ENCODE results near the gene DUSP9.

Gene DUSP9

DNA sequence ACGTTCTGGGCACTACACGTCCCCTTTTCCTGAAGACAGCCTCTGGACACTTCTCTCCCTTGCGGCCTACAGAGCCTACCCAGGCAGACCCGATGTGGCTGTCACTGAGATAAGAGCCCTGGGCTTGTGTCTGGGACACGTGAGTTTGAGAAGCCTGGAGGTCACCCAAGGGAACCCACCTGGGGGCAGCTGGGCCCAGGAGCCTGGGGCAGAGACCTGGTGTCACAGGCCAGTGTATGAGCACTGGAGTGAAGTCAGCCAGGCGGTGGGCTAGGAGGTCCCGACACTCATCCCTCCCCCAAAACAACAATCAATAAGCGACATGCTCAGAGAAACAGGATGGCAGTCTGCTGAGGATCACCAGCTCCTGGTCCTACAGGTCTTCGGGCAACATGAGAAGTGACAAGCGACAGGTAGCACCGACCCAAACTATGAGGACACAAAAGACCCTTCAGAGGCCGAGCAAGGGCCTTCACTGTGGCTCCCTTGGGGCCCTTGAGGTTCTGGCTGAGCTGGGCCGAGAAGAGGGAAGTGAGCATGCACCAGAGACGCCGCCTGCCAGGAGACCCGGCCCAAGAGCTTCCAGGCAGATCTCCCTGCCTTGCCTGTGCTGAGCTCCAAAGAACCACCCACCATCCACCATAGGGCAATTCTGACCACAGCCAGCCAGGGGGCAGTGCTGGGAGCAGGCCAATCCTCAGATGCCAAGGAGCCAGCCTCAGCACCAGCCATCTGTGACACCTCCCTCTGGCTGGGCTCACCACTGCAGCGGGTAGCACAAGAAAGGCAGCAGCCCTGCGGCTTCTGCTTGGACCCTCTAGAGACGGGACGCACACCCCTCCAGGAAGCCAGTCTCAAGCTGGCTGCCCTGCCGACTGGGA is 11.0 kb upstream of the DUSP9 start:
- DNase-seq (ENCODE audit: low read depth in 3 of 3, low spot score in 1 of 3) = no peak

DNA sequence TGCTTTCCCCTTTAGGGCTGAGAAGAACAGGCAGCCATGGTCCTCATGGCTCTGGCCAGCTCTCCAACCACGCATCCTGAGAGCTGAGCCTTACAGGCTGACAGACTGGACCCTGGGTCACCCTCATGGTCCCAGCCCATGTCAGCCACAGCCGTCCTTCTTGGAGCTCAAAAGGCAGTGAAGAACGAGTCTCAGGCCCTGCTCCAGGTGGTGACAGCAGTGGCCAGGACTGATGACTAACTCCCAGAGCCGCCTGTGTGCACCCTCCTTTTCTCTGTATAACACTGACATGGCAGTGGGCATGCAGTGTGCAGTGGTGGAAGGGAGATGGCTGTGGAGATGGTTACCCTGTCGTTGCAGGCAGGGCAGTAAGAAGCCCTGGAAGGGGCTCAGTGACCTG is 10.3 kb upstream of the DUSP9 start:
- DNase-seq (ENCODE audit: low read depth in 3 of 3, low spot score in 1 of 3) = no peak

DNA sequence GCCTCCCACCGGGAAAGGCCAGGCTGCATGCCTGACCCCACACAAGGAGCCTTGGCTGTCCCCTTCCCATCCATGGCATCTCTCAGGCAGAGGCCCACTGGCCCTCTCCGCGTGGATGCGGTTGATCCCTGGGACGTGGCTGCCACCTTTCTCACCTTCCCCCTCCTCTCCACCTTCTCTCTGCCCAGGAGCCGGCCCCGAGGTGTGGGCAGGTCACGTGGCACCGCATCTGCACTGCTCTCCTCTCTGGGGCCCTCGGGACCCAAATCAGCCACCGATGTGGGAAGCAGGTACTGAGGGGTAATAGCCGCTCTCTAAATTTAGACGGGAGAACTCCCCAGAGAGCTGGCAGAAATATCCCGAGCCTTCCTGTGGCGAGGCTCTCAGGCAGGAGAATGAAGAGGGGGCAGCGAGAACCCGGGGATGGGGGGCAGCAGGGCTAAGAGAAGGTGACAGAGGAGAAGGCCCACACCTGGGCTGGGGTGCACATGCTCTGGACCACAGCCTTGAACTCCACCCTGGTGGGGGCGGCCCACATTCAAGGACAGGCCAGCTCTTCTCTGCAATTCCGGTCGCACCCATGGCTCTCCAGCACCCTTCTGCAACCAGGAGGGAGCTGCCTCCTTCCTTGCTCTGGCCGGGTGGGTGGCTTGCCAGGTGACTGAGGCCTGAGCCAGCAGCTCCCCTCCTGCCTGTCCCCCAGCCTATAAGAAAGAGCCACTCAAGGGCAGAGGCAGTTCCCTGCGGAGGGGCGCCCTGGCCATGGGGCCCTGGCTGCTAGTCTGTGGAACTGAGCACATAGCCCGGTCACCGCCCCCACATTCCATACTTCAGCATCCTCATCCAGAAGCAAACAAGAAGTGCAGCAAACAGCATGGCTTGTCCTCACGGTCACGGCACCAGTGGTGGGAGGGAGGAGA is 9.6 kb upstream of the DUSP9 start:
- no peak for DNase-seq (ENCODE audit: low read depth in 3 of 3, low spot score in 1 of 3)

DNA sequence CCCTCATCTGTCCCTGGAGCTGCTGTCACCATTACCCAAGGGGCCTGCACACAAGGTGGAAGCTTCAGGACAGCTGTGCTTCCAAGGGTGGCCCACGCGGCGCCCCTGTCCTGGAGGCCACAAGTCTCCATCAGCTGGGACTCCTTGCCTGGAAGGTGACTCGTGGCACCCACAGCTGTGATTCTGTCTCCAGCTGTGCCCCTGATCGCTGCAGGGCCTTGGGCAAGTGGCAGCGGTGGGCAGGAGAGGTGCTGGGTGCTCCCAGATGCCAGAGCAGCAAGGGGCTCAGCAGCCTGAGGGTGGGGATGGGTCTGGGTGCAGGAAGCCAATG is 9.0 kb upstream of the DUSP9 start:
- DNase-seq (ENCODE audit: low read depth in 3 of 3, low spot score in 1 of 3) = no peak

DNA sequence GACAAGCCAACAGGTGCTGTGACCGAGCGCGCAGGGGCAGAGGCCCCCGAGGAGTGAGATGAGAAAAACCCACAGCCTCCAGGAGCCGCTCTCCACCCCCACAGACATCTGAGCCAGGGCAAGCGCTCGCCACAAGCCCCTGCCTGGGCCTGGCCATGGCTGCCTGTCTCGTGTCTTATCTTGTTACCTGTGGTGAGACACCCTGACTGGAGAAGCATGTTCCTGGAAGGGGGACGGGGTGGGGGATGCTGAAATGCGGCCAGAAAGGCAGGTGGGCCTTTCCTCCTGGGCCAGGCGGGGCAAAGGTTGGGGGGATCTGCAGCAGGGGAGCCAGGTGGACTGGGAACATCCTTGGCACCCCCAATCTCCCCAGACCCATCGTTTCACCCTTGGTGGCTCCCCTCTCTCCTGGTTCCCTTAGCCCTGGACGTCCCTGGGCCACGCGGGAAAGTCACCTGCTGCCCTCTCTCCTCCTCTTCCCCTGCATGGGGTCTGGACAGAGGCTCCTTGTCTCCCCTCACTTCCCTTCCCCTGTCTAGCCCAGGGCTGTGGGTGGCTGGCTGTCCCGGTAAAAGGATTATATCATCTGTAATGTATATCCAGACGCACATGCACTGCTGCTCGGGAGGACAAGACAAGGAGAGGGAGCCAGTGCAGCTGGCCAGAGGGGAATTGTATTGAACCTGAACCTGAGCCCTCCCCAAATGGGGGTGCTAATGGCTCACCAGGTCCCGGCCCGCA is 8.4 kb upstream of the DUSP9 start:
- no peak for DNase-seq (ENCODE audit: low read depth in 3 of 3, low spot score in 1 of 3)

DNA sequence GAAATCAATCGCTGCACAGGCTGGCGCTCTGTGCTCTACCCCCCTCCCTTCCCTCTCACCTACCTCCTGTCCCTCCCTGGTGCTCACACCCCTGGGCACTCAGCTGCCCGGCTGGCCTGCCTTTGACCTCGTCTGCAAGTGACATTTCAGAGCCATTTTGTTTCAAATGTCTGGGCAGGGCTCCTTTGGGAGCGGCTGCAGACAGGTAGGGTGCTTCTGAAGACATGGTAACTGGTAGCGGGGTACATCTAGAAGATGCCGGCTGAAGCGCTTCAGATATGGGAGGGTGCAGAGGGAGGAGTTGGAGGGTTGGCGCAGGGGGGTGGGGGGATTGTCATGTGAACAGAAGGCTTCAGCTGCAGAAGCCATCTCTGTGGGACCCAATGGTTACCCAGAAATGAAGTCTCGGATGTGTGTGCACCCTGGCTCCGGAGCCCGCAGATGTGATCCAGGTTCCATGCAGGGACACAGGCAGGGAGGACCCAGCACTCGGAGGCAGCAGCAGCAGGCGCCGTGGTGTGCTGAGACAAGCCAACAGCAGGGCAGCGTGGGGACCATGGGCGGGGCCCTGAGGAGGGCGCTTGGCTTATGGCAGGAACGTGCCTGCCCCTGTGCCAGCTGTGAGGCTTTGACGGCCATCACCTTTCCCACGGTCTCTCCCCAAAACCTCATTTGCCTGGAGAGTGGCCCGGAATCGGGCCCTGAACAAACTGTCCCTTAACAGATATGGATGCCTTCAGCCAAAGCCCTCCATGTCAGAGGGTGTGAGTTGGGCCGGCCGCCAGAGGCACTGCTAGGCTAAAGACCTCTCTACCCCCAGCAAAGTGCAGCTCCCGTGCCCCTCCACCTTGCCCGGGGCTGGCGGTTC is 7.6 kb upstream of the DUSP9 start:
- no peak for DNase-seq (ENCODE audit: low read depth in 3 of 3, low spot score in 1 of 3)

DNA sequence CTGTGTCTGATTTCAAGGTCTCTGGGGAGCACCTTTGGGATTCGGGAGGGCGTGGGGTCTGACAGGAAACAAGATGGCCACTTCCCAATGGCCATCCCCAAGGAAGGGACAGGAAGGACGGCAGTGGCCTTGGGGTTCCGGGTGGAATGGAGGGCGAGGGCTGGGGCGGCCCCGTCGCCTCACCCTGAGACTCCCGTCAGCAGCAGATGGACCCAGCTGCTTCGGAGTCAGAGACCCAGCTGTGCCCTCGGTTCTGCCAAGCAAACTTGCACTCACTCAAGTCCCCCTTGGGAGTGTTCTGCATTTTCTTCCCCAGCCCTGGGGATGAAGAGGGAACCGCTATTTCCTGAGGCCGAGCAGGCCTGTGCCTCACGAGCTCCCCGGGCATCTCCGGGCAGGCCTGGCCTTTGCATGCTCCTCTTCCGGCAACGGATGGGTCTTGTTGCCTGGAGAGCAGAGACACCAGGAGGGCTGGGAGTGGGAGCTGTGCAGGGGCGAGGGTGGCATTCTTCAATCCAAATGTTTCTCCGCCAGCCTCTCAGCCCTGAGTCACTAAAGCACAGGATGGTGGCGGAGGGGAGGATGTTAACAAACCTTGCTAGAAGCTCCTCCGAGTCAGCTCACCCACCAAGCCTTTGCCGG is 6.8 kb upstream of the DUSP9 start:
- DNase-seq (ENCODE audit: low read depth in 3 of 3, low spot score in 1 of 3) = no peak

DNA sequence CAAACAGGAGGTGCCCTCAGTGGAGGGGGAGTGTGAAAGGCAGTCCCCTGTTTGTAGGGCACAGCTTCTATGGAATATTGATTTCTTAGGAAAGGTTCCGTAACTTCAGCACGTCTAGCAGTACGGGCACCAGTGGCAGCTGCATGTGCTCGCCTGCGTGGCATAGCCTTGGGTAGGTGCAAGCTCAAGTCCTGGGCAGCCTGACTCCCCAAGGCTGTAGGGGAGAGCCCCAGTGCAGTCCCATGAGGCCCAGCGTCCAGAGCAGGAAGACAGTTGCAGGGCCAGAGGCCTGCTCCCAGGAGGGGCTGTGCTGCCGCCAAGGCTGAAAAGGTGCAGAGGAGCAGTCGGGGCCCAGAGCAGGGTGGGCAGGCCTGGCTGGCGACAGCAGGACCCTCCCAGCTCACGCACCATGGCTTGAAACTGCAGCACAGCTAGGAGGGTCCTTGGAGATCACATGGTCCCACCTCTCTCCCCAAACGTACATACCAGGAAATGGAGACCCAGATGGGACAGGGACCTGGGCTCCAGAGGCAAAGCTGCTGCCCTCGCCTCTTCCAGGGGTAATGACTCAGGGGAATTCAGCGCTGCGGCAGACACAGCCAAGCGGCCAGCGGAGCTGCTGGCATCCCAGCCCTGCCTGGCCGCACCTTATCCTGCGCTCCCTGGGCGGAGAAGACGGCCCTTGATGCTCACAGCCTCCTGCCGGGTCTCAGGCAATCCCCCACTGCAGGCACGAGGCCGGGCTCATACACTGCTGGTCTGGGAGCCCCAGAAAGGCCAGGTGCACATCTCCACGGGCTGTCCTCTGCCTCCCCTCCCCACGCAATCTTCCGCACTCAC is 6.0 kb upstream of the DUSP9 start:
- DNase-seq (ENCODE audit: low read depth in 3 of 3, low spot score in 1 of 3) = no peak

DNA sequence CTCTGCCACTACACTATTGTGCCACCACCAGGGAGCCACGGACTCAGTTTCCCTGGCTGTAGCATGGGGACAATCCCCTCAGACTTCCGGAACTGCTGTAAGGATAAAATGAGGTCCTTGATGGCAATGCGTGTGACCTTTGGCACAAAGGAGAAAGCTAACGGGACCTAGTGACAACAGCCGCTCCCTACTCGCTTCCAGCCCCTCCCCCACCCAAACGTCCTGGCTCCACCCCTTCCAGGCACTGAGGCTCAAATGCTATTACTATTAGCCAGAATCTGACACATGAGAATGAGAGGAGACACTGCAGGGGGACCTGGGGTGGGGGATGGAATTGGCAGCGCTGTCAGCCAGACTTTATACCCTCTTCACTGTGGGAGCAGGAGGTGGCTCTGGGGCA is 5.4 kb upstream of the DUSP9 start:
- DNase-seq (ENCODE audit: low read depth in 3 of 3, low spot score in 1 of 3) = no peak

DNA sequence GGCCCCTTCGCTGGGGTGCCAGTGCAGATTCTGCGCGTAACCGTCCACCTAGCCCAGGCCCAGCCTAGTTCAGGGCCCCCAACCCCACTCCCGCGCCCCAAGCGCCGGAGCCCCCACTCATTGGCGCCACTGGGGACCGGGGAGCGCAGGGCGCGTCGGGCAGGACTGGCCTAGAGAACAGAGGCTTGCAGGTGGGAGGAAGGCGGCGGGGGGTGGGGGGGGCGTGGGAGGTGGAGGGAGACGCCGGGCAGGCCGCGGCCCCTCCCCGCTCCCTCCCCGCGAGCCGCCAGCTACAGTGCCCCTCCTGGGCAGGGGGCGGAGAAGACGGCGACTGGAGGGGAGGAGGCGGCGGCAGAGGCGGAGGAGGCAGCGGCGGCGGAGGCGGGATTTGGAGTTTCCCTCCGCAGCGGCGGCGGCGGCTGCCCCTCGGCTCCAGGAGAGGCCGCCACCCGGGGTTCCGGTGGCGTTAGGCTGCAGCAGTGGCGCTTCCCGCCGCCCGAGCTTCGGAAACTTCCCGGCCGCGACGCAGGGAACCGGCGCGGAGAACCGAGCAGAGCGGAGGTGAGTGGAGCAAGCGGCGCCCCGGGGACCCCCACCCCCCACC is 4.8 kb upstream of the DUSP9 start:
- DNase-seq (ENCODE audit: low read depth in 3 of 3, low spot score in 1 of 3) = no peak

DNA sequence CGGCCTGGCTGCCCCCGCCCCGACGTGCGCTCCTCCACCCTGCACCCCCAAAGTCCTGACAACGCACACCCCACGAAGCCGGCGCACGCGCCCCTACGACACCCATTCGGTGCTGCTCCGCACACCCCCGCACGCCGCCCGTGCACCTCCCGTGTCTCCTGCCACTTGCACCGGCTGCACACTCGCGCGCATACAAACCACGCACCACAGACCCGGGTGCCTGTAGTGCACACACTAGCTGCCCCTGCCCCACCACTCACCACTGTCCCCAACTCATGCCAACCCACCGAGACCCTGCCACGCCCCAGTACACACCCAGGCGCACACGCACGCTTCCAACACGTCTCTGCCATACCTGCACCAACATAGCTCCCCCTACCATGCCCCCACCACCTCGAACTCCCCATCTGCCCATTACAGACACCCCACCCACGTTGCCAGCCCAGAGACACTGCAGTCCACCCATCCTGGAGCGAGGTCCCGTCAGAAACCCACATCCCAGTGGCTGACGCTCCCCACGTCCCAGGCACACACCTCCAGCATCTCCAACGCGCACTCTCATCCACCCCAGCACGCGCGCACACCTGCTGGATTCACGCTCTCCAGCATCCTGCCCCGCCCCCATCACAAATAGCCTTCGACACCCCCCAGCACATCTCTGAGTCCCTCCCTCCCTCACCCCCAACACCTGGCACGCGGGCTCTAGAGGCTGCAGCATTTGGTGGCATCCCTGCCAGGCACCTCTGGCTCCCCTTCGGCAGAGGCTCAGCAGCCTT is 4.2 kb upstream of the DUSP9 start:
- DNase-seq (ENCODE audit: low read depth in 3 of 3, low spot score in 1 of 3) = no peak

DNA sequence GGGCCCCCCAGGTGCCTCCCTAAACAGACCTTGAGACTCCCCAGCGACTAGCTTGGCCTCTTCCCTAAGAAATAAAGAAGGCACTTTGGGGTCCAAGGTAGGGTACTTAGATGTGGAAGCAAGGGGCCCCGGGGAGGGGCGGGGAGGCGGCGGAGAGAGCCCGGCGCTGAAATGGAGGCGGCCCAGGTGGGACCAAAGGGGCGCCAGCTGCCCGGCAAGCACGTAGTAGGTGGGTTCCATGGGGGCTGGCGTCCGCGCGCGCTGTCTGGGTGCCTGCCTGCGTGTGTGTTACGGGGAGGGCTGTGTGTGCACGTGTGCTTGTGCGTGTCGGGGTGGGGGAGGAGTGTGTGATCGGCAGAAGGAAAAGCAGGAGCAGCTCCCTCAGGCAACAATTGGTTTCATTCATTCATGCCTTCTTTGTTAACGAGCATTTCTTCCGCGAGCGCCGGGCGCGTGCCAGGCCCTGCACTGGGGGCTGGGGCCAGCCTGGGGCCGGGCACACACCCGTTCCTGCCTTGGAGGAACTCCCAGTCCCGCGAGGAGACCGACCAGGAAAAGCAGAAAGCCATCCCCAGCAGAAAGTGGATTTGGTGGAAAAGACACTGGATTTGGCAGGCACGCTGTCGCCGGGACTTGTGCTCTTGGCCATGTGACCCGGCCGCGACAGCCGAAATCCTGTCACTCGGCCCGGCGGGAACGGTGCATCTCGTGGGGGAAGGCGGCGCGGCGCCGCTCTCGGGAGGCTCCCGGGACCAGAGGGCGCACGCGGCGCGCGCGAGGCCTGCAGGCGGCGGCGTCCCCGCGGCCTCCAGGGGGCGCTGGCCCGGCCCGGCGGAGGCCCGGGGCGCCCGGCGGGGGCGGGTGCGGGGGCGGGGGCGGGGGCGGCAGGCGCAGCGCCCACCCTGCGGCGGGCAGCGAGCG is 3.3 kb upstream of the DUSP9 start:
- no peak for DNase-seq (ENCODE audit: low read depth in 3 of 3, low spot score in 1 of 3)

DNA sequence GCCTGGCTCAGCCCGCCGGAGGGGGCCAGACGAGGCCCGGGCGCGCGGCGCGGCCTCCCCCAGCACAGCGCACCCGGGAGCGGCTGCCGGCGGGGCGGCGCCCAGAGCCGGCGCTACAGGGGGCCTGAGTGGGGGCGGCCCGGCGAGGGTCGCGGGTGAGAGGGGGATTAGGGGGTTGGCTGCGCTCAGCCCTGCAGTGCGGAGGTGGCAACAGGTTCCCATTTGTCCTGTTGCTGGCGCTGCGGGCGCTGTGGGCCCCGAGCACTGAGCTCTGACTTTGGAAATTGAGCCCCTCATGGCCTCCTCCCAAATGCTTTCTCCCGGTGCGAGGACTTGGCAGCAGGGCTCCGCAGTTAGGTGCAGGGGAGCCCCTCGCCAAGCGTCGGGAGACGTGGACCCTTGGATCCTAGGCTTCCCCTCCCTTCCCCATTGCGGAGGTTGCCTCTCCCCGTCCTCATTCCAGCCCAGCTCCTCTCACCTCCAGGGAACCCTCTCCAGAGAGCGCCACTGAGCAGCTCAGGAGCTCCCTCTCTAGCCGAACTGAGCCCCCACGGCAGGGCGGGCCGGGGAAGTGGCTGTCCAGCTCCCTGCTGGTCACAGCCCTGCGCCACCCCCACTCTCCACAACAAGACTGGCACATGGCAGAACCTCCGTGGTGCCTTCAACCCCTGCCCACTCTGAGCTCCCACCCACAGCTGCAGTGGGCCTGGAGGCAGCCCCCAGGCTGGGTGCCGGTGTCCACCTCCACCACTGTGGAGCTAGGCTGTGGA is 2.5 kb upstream of the DUSP9 start:
- no peak for DNase-seq (ENCODE audit: low read depth in 3 of 3, low spot score in 1 of 3)

DNA sequence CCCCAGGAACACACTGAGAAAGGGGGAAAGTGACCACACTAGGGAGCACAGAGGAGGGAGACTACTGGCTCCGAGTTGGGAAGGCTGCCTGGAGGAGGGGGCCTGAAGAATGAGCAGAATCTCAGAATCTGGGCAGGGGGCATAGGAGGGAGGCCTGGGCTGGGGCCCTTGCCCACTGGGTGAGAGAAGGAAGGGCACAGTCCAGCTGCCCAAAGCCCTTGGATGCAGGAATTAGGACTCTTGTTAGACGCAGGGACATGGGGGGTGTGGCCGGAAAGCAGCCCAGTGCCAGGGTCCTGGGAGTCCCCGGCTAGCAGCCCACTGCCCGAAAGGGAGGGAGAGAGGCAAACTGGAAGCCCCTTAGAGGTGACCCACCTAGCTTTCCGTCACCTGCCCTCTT is 1.9 kb upstream of the DUSP9 start:
- DNase-seq (ENCODE audit: low read depth in 3 of 3, low spot score in 1 of 3) = no peak

DNA sequence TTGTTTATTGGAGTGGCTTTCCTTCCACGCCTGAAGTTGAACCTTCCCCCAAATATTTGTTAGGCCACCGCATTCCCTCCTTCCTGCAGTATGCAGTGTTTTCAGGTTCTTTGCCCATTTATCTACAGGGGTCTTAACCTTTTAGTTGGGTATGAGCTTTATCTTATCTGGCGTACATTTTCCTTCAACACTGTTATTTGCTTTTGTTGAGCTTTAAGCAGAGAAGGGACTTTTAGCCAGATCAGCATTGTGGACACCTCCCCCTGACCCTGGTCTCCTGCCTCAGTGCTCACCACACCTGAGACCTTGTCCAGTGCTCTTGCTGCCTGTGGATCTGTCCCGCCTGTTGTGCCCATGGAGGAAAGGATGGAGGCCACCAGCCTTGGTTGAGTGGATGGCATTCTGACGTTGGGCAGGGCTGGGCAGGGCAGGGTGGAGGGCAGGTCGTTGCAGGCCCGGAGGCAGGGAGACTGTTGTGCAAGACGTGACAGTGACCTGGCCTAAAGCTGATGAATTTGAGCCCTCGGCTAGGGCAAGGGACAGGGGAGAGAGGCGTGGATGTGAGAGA is 998 bp upstream of the DUSP9 start:
- DNase-seq (ENCODE audit: low read depth in 3 of 3, low spot score in 1 of 3) = no peak

Data from stimulated activated CD4-positive, alpha-beta T cell treated with anti-CD3 and anti-CD28 coated beads, TNF-alpha, amount 100 ng/mL, for 1 hour (primary cell).